ENCODE results near the gene MPI.
"Not testable (repeated sequence)": the region's sequence is repeated elsewhere in the genome, so short reads cannot be mapped to it uniquely, and the experiment has no call there.

Gene MPI

DNA sequence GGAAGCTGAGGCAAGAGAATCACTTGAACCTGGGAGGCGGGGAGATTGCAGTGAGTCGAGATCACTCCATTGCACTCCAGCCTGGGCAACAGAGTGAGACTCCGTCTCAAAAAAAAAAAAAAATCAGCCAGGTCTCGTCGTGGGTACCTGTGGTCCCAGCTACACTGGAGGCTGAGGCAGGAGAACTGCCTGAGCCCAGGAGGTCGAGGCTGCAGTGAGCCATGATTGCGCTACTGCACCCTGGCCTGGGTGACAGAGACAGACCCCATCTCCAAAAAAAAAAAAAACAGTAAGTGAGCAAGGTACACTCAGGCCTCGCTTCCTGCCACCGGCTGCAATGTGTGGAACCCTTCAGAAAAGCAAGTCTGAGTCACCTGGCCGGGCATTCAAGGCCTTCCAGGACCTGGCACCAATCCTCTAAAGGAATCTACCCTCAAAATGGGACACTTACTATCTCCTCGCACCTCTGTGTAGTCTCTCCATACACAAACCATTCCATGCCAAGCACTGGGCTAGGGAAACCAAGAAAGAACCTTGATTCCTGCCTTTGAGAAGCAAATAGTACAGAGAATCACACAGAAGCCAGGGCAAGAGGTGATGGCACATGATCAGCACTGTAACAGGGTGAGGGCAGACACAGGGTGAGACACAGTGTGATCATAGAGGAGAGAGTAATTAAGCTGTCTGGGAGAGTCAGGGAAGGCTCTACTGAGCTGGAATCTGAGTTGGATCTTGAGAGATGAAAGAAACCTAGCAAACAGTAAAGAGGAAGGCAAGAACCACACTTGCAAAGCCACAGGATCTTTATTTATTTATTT, 26.4 kb upstream of the MPI start:
- no peak for DNase-seq (ENCODE audit: low read depth in 2 of 2)

GRCh38 chr15:74864296-74864695, 25.5 kb upstream of the MPI start:
- no peak for DNase-seq (ENCODE audit: low read depth in 2 of 2)

DNA sequence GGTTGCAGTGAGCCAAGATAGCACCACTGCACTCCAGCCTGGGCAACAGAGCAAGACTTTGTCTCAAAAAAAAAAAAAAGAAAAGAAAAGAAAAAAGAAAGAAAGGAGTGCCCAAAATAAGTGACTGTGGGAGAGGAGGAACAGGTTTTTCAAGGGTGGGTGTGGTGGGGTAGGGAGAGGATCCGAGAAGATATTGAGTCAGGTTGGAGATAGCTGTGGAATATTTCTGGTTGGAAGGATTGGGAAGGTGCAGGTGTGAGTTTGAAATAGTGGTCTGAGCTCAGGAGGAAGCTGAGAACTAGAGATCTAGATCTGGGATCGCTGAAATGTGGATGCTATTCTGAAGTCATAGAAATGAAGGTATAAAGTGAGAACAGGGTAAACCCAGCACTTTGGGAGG, 24.5 kb upstream of the MPI start:
- no peak for DNase-seq (ENCODE audit: low read depth in 2 of 2)

DNA sequence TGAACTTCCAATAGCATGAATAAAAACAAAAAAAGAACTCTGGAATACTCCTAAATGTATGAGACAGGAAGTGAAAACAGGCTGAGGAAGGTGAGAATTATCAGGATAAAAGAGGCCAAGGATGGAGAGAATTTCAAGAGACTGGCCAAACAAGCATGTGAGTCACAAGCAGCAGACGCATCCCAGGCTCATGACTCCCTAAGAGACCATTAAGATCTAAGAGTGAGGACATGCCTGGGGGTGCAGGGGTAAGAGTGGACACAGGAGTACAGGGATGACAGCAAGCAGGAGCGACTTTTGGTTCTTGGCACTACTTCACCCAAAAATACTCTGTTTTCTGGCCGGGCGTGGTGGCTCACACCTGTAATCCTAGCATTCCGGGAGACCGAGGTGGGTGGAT, 23.8 kb upstream of the MPI start:
- DNase-seq (ENCODE audit: low read depth in 2 of 2) = no peak

GRCh38 chr15:74867466-74868038, 22.3 kb upstream of the MPI start:
- no peak for DNase-seq (ENCODE audit: low read depth in 2 of 2)

DNA sequence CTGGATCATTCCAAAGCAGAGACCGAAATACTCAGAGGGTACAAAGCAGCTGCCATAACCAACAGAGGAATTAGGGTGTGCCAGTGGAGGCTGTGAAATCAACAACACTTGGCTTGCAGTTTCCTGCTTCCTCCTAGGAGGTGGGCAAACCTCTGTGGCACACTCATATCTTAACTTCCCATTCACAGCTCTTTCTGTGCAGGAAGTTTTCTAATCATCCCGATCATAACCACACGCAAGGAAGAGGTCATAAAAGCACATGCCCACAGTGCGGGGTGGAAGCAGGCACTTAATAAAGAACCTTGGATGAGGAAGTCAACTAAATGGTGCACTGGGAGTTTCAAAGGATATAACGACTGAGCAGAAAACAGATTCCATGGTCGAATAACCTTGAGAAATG, 21.8 kb upstream of the MPI start:
- DNase-seq (ENCODE audit: low read depth in 2 of 2) = no peak

DNA sequence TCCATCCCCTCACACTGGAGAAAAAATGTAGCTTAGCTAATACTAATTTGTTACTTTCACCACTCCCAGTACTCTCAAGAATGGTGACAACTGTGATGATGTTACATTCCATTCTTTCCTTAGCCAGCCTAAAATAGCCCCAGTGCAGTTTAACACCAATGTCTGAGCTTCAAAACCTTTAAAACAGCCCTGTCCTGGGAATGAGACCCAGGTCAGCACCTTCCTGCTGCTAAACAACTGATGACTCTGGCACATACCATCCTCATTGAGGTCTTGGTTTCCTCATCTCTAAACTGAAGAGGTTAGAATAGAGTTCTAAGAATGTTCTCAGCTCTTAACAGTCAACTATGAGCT, 20.5 kb upstream of the MPI start:
- no peak for DNase-seq (ENCODE audit: low read depth in 2 of 2)

- DNase-seq (ENCODE audit: low read depth in 2 of 2) = no peak
Measured at GRCh38 chr15:74869726-74870407, 20.0 kb upstream of the MPI start.

- no peak for DNase-seq (ENCODE audit: low read depth in 2 of 2)
Measured at GRCh38 chr15:74870436-74871215, 19.2 kb upstream of the MPI start.

GRCh38 chr15:74872702-74873035, 17.2 kb upstream of the MPI start:
- no peak for DNase-seq (ENCODE audit: low read depth in 2 of 2)

- peak; percentile 86 to 89 for DNase-seq (ENCODE audit: low read depth in 2 of 2)
Measured at GRCh38 chr15:74873036-74873755, 16.6 kb upstream of the MPI start, which contains the start of gene SCAMP2. TSS of gene SCAMP2 (minus strand) at chr15:74873365. CDS start at chr15:74873255, 110 bp downstream.

- DNase-seq (ENCODE audit: low read depth in 2 of 2) = no peak
Measured at GRCh38 chr15:74873756-74874424, 16.0 kb upstream of the MPI start.

DNA sequence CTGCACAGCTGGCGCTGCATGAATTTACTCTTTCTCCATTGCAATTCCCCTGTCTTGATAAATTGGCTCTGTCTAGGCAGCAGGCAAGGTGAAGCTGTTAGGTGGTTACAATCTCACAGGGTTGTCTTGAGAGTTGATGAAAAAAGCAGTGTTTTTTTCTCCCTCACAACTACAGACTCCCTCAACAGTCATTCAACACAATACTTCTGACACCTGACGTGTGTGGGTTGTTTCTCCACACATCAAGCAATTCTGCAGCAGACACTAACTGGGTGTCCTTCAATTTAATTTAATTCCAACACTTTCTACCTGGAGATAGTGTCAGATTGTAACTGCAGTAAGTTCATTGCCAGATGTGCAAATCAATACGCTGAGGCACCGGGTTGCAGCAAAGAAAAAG, 11.6 kb upstream of the MPI start:
- DNase-seq (ENCODE audit: low read depth in 2 of 2) = no peak

DNA sequence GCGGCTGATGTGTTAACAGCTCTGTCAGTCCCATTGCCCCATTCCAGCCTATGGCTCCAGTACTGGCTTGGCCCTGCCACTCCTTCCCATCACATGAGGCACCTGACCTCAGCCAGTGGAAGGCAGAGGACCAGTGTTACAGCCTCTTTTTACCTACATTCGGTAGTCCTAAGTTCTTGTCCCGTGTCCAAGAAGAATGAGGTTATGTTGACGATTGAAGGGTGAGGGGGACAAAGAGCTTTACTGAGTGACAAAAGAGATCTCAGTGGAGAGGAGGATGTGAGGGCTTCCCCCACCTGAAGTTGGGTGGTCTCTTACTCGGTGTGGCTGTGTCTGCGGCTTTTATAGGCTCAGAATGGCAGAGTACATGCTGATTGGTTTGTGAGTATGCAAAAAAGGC, 7.3 kb upstream of the MPI start:
- DNase-seq (ENCODE audit: low read depth in 2 of 2) = no peak

DNA sequence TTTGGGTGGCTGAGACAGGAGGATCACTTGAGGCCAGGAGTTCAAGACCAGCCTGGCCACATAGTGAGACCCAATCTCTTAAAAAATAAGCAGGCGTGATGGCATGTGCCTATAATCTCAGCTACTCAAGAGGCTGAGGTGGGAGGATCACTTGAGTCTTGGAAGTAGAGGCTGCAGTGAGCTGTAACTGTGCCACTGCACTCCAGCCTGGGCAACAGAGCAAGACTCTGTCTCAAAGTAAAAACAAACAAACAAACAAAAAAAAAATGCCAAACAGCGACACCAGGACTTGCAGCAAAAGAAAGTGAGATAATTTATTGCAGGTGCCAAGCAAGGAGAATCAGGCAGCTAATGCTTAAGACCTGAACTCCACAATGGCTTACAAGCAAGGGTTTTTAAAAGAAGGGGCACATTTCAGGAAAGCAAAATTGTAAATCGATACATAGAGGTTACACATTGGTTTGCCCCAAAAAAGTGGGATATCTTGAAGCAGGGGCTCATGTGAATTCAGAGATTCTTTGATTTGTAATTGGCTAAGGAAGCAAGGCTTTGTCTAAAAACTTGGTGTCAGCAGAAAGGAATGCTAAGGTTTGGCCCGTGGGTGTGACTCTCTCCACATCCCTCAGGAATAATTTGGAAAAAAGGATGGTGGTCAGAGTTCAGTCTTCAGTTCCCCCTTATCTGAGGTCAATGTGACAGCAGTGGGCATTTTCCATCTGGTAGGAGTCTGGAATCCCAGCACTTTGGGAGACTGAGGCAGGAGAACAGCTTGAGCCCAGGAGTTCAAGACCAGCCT, 5.2 kb upstream of the MPI start:
- DNase-seq (ENCODE audit: low read depth in 2 of 2) = no peak

DNA sequence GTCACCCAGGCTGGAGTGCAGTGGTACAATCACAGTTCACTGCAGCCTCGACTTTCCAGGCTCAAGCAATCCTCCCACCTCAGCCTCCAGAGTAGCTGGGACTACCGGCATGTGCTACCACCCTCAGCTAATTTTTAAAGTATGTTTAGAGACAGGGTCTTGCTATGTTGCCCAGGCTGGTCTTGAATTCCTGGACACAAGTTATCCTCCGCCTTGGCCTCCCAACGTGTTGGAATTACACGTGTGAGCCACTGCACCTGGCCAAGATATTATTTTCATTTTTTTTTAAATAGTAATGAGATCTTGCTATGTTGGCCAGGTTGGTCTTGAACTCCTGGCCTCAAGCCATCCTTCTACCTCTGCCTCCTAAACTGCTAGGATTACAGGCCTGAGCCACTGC, 4.4 kb upstream of the MPI start:
- no peak for DNase-seq (ENCODE audit: low read depth in 2 of 2)

- not testable (repeated sequence) for DNase-seq (ENCODE audit: low read depth in 2 of 2)
Measured at GRCh38 chr15:74887537-74888193, 2.2 kb upstream of the MPI start.

DNA sequence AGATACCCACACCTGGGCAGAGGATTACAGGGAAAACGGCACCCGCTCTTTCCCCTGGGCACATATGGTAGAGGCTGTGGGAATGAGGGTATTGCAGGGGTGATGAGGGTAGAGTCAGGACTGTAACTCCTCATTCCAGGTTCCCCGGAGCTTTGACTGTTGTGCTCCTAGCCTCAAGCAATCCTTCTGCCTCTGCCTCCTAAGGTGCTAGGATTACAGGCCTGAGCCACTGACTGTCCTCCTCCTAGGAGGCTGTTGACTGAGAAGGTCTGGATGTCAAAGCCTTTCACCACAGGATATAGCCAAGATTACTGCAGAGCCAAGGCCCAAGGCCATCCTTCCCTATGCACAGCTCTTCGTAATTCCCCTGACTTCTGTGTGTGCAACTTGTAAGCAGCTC, 1.1 kb upstream of the MPI start:
- DNase-seq (ENCODE audit: low read depth in 2 of 2) = no peak

DNA sequence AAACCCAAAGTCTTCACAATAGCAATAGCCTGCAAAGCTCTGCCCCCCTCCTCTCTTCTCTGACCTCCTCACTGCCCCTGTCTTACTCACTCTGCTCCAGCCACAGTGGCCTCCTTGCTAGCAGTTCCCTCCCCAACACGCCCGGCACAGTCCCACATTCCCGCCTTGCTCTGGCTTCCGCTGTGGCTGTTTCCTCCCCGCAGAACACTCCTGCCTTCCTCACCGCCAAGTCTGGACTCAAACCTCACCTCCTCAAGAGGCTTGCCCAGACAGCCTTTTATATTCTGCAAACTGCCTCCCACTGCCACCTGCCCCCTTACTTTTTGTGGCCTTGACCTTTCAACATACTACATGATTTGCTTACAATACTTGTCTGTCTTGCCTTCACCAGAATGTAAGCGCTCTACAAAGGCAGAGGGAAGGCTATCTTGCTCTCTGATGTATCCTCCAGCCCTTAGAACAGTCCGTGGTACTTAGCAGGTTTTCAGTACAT, 406 bp upstream of the MPI start:
- DNase-seq (ENCODE audit: low read depth in 2 of 2) = no peak

DNA sequence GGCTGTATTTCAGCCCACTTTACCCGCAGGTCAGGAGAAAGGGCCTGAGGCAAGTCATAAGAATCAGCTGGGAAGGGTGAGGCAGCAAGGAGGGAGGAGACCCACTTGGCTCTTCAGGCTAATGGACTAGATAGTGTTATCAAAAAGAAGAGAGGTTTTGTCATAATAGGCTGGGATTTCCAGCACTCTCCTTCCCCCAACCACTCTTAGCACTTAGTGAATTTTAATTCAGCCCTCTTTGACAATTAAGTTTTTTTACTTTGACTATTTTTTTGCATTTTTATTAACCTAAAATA, 771 bp downstream of the MPI start:
- no peak for DNase-seq (ENCODE audit: low read depth in 2 of 2)

Data from stimulated activated CD4-positive, alpha-beta T cell treated with anti-CD3 and anti-CD28 coated beads, Interleukin-15, amount 100 ng/mL, for 48 hours (primary cell).